ENCODE data around the gene DHX30. TPM values are rescaled to one million over a fixed set of nuclear protein-coding genes. Genes with fewer than 3 reads are reported as not detected.

DHX30 gene
- total and polyA plus RNA-seq, 9 of the 15 experiments (the other 6 are each of a cell fraction or from before 2014, with no cell fraction given) = 12.3 to 158 (median 79.0) TPM

- TSS peak; percentile 2 for BruUV-seq (replicated peaks)
Measured at GRCh38 chr3:47846186-47846879, 43.4 kb downstream of the DHX30 start.

More at GRCh38 chr3:47846186-47846879, 43.4 kb downstream of the DHX30 start:
- WGBS (ENCODE audit: insufficient coverage, low coverage, missing lambda C conversion rate) = 94% methylated on average over 37 of the region's 37 CpGs
- no peak overlapping the region for H3K27ac ChIP-seq (ENCODE audit: extremely low read depth, low read depth, low read length)
- intact Hi-C loops (cut with micrococcal nuclease) = no loop called here
- H3K9me3 ChIP-seq (replicated peaks; ENCODE audit: control insufficient read depth, insufficient read depth, low read depth, low read length) = no peaks in the 10 kb centered on the region
- in situ Hi-C loops (cut with MboI) = loop anchor here (25.0 kb wide), 1 partner anchor 1391 kb away; no protein-coding TSS in a partner anchor
- no peak overlapping the region for H2AFZ ChIP-seq (ENCODE audit: low read depth, low read length)
- no peaks in the 10 kb centered on the region for H3K9me1 ChIP-seq (ENCODE audit: control insufficient read depth, insufficient read depth, low read length)
- H3K36me3 ChIP-seq (ENCODE audit: control insufficient read depth, insufficient read depth, low read length) = peaks cover 100% of the 10 kb centered on the region
- peak in 1 of 4 experiments; percentile 25 for DNase-seq (ENCODE audit: extremely low read depth in 1 of 4, low spot score in 3 of 4)
- H3K4me3 ChIP-seq = no peak overlapping the region
- no peak for FAIRE-seq
- CTCF ChIA-PET (ENCODE audit: low intra/inter-chr PET ratio) = no interaction called here
- H3K27me3 ChIP-seq (ENCODE audit: control insufficient read depth in 2 of 2, insufficient read depth in 2 of 2, low read length in 2 of 2) = no peaks in the 10 kb centered on the region
- peaks cover 16% of the 10 kb centered on the region for H4K20me1 ChIP-seq (replicated peaks; ENCODE audit: control insufficient read depth, insufficient read depth, low read length)
- H3K4me1 ChIP-seq (replicated peaks in 1 of 2; ENCODE audit: control insufficient read depth in 2 of 2, insufficient read depth in 2 of 2, low read length in 2 of 2) = peaks cover 0 to 22% of the 10 kb centered on the region in 2 experiments; a peak in 1 of 5 replicates
- POLR2A ChIA-PET = interaction anchor here (0.8 to 3.8 kb wide), 2 partner anchors 8 to 21 kb away, joined by 3 to 18 read pairs; no protein-coding TSS in a partner anchor
- ATAC-seq = no peak
- TF ChIP-seq RBM14 (IDR thresholded peaks at IDR 0.05; ENCODE audit: borderline replicate concordance, insufficient read depth, low read depth, low read length) (0 out of 2 replicates have a peak, but pooled peaks have one; percentile 30), POLR2A (conservative IDR thresholded peaks at IDR 0.05) (peak; percentile 53; the same call in 1 of the 2 replicates), ZNF175 (CRISPR knock-in tag; IDR thresholded peaks at IDR 0.05; ENCODE audit: low read depth) (no peak), POLR2AphosphoS2 (IDR thresholded peaks at IDR 0.05; ENCODE audit: low read length) (0 out of 2 replicates have a peak, but pooled peaks have one; percentile 58), POLR2G (IDR thresholded peaks at IDR 0.05; ENCODE audit: low read depth, low read length) (peak; percentile 73), KLF1 (tag; IDR thresholded peaks at IDR 0.05) (peak; percentile 17; the same call in 1 of the 2 replicates), CCNT2 (IDR thresholded peaks at IDR 0.05; ENCODE audit: borderline replicate concordance, extremely low read depth, insufficient read length, low read depth, low read length) (peak; percentile 14), ZBTB8A (IDR thresholded peaks at IDR 0.05; ENCODE audit: partially characterized antibody) (no peak), RBM22 (IDR thresholded peaks at IDR 0.05; ENCODE audit: low read depth, low read length, poor library complexity, severe bottlenecking) (peak; percentile 72)
- TF ChIP-seq, protein P1, sequence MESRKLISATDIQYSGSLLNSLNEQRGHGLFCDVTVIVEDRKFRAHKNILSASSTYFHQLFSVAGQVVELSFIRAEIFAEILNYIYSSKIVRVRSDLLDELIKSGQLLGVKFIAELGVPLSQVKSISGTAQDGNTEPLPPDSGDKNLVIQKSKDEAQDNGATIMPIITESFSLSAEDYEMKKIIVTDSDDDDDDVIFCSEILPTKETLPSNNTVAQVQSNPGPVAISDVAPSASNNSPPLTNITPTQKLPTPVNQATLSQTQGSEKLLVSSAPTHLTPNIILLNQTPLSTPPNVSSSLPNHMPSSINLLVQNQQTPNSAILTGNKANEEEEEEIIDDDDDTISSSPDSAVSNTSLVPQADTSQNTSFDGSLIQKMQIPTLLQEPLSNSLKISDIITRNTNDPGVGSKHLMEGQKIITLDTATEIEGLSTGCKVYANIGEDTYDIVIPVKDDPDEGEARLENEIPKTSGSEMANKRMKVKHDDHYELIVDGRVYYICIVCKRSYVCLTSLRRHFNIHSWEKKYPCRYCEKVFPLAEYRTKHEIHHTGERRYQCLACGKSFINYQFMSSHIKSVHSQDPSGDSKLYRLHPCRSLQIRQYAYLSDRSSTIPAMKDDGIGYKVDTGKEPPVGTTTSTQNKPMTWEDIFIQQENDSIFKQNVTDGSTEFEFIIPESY (CRISPR knock-in tag; IDR thresholded peaks at IDR 0.05) = peak; percentile 57; the same call in 1 of the 2 replicates
- H3K79me2 ChIP-seq (ENCODE audit: control insufficient read depth, insufficient read depth, low read length) = no peaks in the 10 kb centered on the region; the same call in 2 of the 3 replicates
- no peak overlapping the region for H3K4me2 ChIP-seq (ENCODE audit: insufficient read depth, low read length)
- no peak overlapping the region; a peak in 1 of 4 replicates for H3K9ac ChIP-seq (ENCODE audit: insufficient read depth in 1 of 2, low read depth in 2 of 2, low read length in 2 of 2)
